Lung (tissue), 12 donors: ENCODE results near the gene RPL27. TPM values are rescaled to one million over a fixed set of nuclear protein-coding genes. Genes with fewer than 3 reads are reported as not detected.
"Not testable (repeated sequence)": the region's sequence is repeated elsewhere in the genome, so short reads cannot be mapped to it uniquely, and the experiment has no call there.

ENCODE experiments used
- ATAC-seq: fragments of 200-7000 bp; cut with Tn5 transposase; one replicate; pipeline ENCODE4 v1.9.1; 2020; ENCODE audit warnings: moderate number of reproducible peaks; ENCODE audit not compliant: insufficient read depth, low FRiP score
- DNase-seq, 3 donors: peaks; one replicate each; pipeline ENCODE4 v3.0.0-alpha.2; 2013 to 2017
- H3K27ac ChIP-seq, 2 donors: one replicate each; pipeline ENCODE4 v1.5.1; 2013; ENCODE audit warnings: mild to moderate bottlenecking in 2 of 2, moderate library complexity in 2 of 2, control low read depth in 1 of 2, inconsistent platforms in 1 of 2, low read depth in 1 of 2, low read length in 1 of 2
- H3K27me3 ChIP-seq, 3 donors: one replicate each; pipeline ENCODE4 v1.5.1; 2013; ENCODE audit warnings: low read length in 2 of 3; ENCODE audit not compliant: control insufficient read depth in 3 of 3, insufficient read depth in 3 of 3
- H3K36me3 ChIP-seq, 4 donors: one replicate each; pipeline ENCODE4 v1.5.1; 2013; ENCODE audit warnings: low read length in 4 of 4, mild to moderate bottlenecking in 1 of 4, moderate library complexity in 1 of 4; ENCODE audit not compliant: control insufficient read depth in 4 of 4, insufficient read depth in 4 of 4
- H3K4me1 ChIP-seq, 5 donors: one replicate each; pipeline ENCODE4 v1.5.1; 2013; ENCODE audit warnings: low read length in 5 of 5, mild to moderate bottlenecking in 2 of 5, moderate library complexity in 1 of 5; ENCODE audit not compliant: control insufficient read depth in 5 of 5, insufficient read depth in 5 of 5
- H3K4me3 ChIP-seq: one replicate; pipeline ENCODE4 v1.5.1; 2013; ENCODE audit warnings: mild to moderate bottlenecking, control low read depth, moderate library complexity
- H3K9ac ChIP-seq, 2 donors: one replicate each; pipeline ENCODE4 v1.5.1; 2013; ENCODE audit warnings: low read length in 2 of 2, control low read depth in 1 of 2; ENCODE audit not compliant: insufficient read depth in 1 of 2
- H3K9me3 ChIP-seq, 4 donors: one replicate each; pipeline ENCODE4 v1.5.1; 2013; ENCODE audit warnings: low read length in 3 of 4, mild to moderate bottlenecking in 1 of 4, moderate library complexity in 1 of 4; ENCODE audit not compliant: control insufficient read depth in 4 of 4, insufficient read depth in 3 of 4
- WGBS, 2 donors: extraction: QIAGEN DNeasy Blood & Tissue Kit; methylation state at CpG; one replicate each; pipeline ENCODE4 v1.1.7; 2013; 5-methylcytosine and 5-hydroxymethylcytosine counted together
- polyA plus RNA-seq, 2 donors: library from polyadenylated mRNA; stranded (reverse); fragments of 200-250 nt; gene quantifications; one replicate each; pipeline ENCODE4 v1.2.1, GENCODE V29; 2013
- total RNA-seq, 2 donors: library from RNA; depleted of rRNA in 1 of 2; stranded (reverse); fragments of >200 nt in 1 of 2; gene quantifications; one replicate each; pipeline ENCODE4 v1.2.1, GENCODE V29; 2014 to 2021
- TF ChIP-seq, protein P1 (sequence below): IDR thresholded peaks from 2 replicates; pipeline ENCODE4 v1.5.1; 2012; ENCODE audit warnings: mild to moderate bottlenecking; ENCODE audit errors: control extremely low read depth, extremely low read depth
- donor health status: control.
- donor health status: control.
- donor health status: Bipolar disorder and iron deficiency.
- donor health status: healthy.
- donor health status: DM: yes; HTN: yes; CAD: no.

RPL27 gene
- total and polyA plus RNA-seq, 4 donors: 665 to 3,245 (median 1,584) TPM

DNA sequence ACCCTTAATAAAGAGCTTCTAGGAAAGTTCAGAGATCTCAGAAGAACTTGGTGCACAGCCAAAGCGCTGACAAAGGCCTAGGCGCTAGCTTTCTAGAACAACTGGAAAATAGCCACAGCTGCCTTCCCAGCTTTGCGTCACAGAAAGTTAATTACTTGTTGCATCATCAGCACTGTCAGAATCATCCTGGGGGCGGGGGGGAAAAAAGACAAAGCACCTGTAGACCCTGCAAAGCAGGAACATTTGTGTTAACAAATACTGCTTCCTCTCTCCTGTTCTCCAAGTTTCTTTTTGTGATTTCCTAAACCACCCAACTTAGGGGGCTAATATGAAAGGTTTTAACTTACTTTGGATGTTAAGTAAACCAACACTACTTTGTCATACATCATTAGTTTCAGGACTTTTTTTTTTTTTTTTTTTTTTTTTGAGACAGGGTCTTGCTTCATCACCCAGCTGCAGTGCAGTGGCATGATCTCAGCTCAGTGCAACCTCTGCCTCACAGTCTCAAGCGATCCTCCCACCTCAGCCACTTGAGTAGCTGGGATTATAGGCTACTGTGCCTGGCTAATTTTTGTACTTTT is 29.1 kb upstream of the RPL27 start:
- TF ChIP-seq, protein P1, sequence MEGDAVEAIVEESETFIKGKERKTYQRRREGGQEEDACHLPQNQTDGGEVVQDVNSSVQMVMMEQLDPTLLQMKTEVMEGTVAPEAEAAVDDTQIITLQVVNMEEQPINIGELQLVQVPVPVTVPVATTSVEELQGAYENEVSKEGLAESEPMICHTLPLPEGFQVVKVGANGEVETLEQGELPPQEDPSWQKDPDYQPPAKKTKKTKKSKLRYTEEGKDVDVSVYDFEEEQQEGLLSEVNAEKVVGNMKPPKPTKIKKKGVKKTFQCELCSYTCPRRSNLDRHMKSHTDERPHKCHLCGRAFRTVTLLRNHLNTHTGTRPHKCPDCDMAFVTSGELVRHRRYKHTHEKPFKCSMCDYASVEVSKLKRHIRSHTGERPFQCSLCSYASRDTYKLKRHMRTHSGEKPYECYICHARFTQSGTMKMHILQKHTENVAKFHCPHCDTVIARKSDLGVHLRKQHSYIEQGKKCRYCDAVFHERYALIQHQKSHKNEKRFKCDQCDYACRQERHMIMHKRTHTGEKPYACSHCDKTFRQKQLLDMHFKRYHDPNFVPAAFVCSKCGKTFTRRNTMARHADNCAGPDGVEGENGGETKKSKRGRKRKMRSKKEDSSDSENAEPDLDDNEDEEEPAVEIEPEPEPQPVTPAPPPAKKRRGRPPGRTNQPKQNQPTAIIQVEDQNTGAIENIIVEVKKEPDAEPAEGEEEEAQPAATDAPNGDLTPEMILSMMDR: no peak
- 42 to 43% methylated on average over 5 of the region's 5 CpGs for WGBS, 2 donors
- no peaks in the 10 kb centered on the region for H3K9me3 ChIP-seq
- ATAC-seq (no peak), DNase-seq (peak; percentile 88 to 97 (median 97))
- H3K36me3 ChIP-seq: no peaks in the 10 kb centered on the region
- peaks cover 0 to 13% (median 0%) of the 10 kb centered on the region in 5 donors for H3K4me1 ChIP-seq
- H3K27me3 ChIP-seq: no peaks in the 10 kb centered on the region
- H3K9ac ChIP-seq: peak overlapping the region in 1 of 2 donors; percentile 52
- no peak overlapping the region for H3K4me3 ChIP-seq
- no peak overlapping the region for H3K27ac ChIP-seq

DNA sequence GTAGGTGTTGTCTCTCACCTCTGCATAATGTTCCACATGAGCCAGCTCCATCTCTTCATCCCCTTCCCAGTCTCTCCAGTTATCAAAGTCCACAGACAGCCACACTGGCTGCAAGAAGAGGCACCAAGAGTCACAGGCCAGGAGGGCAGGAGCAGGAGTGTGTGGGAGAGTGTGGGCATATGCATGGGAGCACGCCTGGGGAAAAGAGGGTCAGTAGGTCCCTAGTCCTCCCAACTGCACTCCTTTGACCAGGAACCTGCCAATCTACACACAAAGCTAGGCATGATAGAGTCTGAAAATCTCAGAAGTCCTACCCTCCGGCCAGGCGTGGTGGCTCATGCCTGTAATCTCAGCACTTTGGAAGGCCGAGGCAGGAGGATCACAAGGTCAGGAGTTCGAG is 26.6 kb upstream of the RPL27 start:
- Histone ChIP-seq H3K4me3 (no peak overlapping the region), H3K36me3 (no peaks in the 10 kb centered on the region), H3K9me3 (no peaks in the 10 kb centered on the region), H3K9ac (no peak overlapping the region), H3K4me1 (peaks cover 0 to 13% (median 0%) of the 10 kb centered on the region in 5 donors), H3K27ac (no peak overlapping the region), H3K27me3 (no peaks in the 10 kb centered on the region)
- ATAC-seq: no peak
- TF ChIP-seq, protein P1: no peak
- DNase-seq: no peak
- WGBS, 2 donors: 93 to 96% methylated on average over 5 of the region's 5 CpGs

DNA sequence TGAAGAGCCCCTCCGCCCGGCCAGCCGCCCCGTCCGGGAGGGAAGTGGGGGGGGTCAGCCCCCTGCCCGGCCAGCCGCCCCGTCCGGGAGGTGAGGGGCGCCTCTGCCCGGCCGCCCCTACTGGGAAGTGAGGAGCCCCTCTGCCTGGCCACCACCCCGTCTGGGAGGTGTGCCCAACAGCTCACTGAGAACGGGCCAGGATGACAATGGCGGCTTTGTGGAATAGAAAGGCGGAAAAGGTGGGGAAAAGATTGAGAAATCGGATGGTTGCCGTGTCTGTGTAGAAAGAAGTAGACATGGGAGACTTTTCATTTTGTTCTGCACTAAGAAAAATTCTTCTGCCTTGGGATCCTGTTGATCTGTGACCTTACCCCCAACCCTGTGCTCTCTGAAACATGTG is 24.9 kb upstream of the RPL27 start:
- H3K36me3 ChIP-seq, H3K27ac ChIP-seq, H3K9ac ChIP-seq, H3K27me3 ChIP-seq, ATAC-seq, DNase-seq, H3K4me3 ChIP-seq, H3K9me3 ChIP-seq: not testable (repeated sequence)
- 83 to 85% methylated on average over 6 to 12 of the region's 18 CpGs for WGBS, 2 donors
- peaks cover 0 to 12% (median 0%) of the 10 kb centered on the region in 5 donors for H3K4me1 ChIP-seq

DNA sequence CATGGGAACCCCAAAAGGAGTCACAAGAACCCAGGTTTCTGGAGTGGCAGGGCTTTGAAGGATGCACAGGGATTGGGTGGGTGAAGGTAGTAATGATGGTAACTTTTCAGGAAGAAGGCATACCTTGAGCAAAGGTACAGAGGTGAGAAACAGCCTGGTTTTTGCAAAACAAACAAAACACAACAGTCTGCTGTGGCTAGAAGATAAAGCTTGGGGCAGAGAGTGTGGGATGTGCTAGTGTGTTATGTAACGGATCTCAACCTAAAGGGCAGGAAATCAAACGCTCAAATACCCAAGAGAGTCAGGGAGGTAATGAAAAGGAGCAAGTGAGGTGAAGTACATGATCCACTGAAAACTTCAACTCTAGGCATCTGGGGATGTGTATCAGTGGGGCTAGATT is 23.0 kb upstream of the RPL27 start:
- 43 to 60% methylated on average over 2 of the region's 2 CpGs for WGBS, 2 donors
- Histone ChIP-seq H3K4me3 (no peak overlapping the region), H3K36me3 (no peaks in the 10 kb centered on the region), H3K27ac (no peak overlapping the region), H3K9ac (no peak overlapping the region), H3K9me3 (no peaks in the 10 kb centered on the region), H3K4me1 (peaks cover 0 to 9% (median 0%) of the 10 kb centered on the region in 5 donors), H3K27me3 (no peaks in the 10 kb centered on the region)
- TF ChIP-seq, protein P1: no peak
- no peak for DNase-seq
- no peak for ATAC-seq

DNA sequence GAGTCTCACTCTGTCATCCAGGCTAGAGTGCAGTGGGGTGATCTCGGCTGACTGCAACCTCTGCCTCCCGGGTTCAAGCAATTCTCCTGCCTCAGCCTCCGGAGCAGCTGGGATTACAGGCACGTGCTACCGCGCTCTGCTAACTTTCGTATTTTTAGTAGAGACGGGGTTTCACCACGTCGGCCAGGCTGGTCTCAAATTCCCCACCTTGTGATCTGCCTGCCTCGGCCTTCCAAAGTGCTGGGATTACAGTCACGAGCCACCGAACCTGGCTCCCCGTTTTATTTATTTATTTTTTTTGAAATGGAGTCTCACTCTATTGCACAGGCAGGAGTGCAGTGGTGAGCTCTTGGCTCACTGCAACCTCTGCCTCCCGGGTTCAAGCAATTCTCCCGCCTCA is 22.5 kb upstream of the RPL27 start:
- 88 to 89% methylated on average over 16 of the region's 16 CpGs for WGBS, 2 donors
- not testable (repeated sequence) for H3K4me3 ChIP-seq, H3K9ac ChIP-seq, H3K27ac ChIP-seq, H3K27me3 ChIP-seq, H3K4me1 ChIP-seq, H3K36me3 ChIP-seq, DNase-seq, H3K9me3 ChIP-seq, ATAC-seq
